Omental fat pad (tissue), 4 donors: ENCODE results near the gene CMTM4. TPM values are rescaled to one million over a fixed set of nuclear protein-coding genes. Genes with fewer than 3 reads are reported as not detected.

Experiments used
- ATAC-seq: fragments of 150-250 bp; one replicate; pipeline ENCODE4 v1.9.1; 2016; ENCODE audit warnings: mild to moderate bottlenecking, moderate library complexity; ENCODE audit not compliant: low FRiP score
- DNase-seq: peaks from one replicate; pipeline ENCODE4 v3.0.0-alpha.2; 2019; ENCODE audit warnings: low spot score
- CTCF ChIP-seq, 3 donors: fragments of 450-650 bp; IDR thresholded peaks; one replicate each; pipeline ENCODE4 v1.5.1; 2016 to 2017; ENCODE audit warnings: antibody characterized with exemption in 3 of 3, mild to moderate bottlenecking in 3 of 3, moderate library complexity in 2 of 3
- total RNA-seq, 4 donors: library from RNA; depleted of rRNA; stranded (reverse); fragments of >200 nt; gene quantifications; one replicate each; pipeline ENCODE4 v1.1.0, GENCODE V29; 2016

CMTM4 gene
- total RNA-seq, 4 donors from 2014 or later = 12.6 to 29.9 (median 23.8) TPM

GRCh38 chr16:66653581-66654350 lies 42.8 kb downstream of the CMTM4 start:
- ATAC-seq (no peak), DNase-seq (no peak)
- TF ChIP-seq CTCF (IDR thresholded peaks at IDR 0.05) = no peak

- DNase-seq = no peak
- no peak for ATAC-seq
- no peak for TF ChIP-seq CTCF (IDR thresholded peaks at IDR 0.05)
Measured at GRCh38 chr16:66652661-66653360, 43.7 kb downstream of the CMTM4 start.

- ATAC-seq (no peak), DNase-seq (no peak)
- no peak for TF ChIP-seq CTCF (IDR thresholded peaks at IDR 0.05)
Measured at GRCh38 chr16:66651965-66652364, 44.6 kb downstream of the CMTM4 start.

GRCh38 chr16:66651474-66651765 lies 45.1 kb downstream of the CMTM4 start:
- DNase-seq (no peak), ATAC-seq (no peak)
- no peak for TF ChIP-seq CTCF (IDR thresholded peaks at IDR 0.05)

GRCh38 chr16:66650707-66651473 lies 45.7 kb downstream of the CMTM4 start:
- DNase-seq = peak; percentile 60
- ATAC-seq = peak; percentile 78
- TF ChIP-seq CTCF (IDR thresholded peaks at IDR 0.05) = peak in 2 of 3 donors; percentile 52 to 72

GRCh38 chr16:66649636-66650205 lies 46.8 kb downstream of the CMTM4 start:
- ATAC-seq = no peak

More at GRCh38 chr16:66649636-66650205, 46.8 kb downstream of the CMTM4 start:
- TF ChIP-seq CTCF (IDR thresholded peaks at IDR 0.05) = no peak
- no peak for DNase-seq
